Suprapubic skin (tissue), 2 donors: Measurements from ENCODE around the gene ZBTB2.

Experiments used
- EP300 ChIP-seq: sonication (generic); formaldehyde crosslinking; IDR thresholded peaks from one replicate; pipeline ENCODE4 v1.6.1; 2017; ENCODE audit warnings: antibody characterized with exemption
- POLR2A ChIP-seq, 2 donors: fragments of 450-650 bp; IDR thresholded peaks; one replicate each; pipeline ENCODE4 v1.6.1; 2017; ENCODE audit warnings: antibody characterized with exemption in 2 of 2, mild to moderate bottlenecking in 2 of 2, moderate library complexity in 2 of 2

- TF ChIP-seq EP300: no peak
- TF ChIP-seq POLR2A (IDR thresholded peaks at IDR 0.05): no peak
Observed at GRCh38 chr6:151324488-151324825, 66.9 kb downstream of the ZBTB2 start.
